IPS-NIHi7 (cell line): ENCODE data around the gene AGK.
A peak's percentile ranks its signal among the peaks of the same experiment; 100 is the strongest.

ENCODE experiments used
- DNase-seq: peaks from one replicate; pipeline ENCODE4 v3.0.0; 2012; ENCODE audit warnings: mixed read lengths; ENCODE audit errors: extremely low spot score

Gene AGK

GRCh38 chr7:141551094-141551781 lies at the start of gene AGK:
Gene AGK, plus strand, starts transcription at chr7:141551410. Its CDS starts 4,057 bp downstream, at chr7:141555467.
- peak; percentile 91 for DNase-seq

GRCh38 chr7:141501451-141501850 lies 49.8 kb upstream of the AGK start:
- DNase-seq, result no peak

- DNase-seq, result peak; percentile 45
Measured at GRCh38 chr7:141511316-141511675, 39.9 kb upstream of the AGK start.

- DNase-seq, result peak; percentile 52
Measured at GRCh38 chr7:141511676-141512396, 39.4 kb upstream of the AGK start.

- no peak for DNase-seq
Measured at GRCh38 chr7:141512597-141512996, 38.6 kb upstream of the AGK start.

GRCh38 chr7:141513720-141514119 lies 37.5 kb upstream of the AGK start:
- DNase-seq, result no peak

GRCh38 chr7:141515941-141516340 lies 35.3 kb upstream of the AGK start:
- no peak for DNase-seq

- no peak for DNase-seq
Measured at GRCh38 chr7:141519623-141520022, 31.6 kb upstream of the AGK start.

- no peak for DNase-seq
Measured at GRCh38 chr7:141522657-141523342, 28.4 kb upstream of the AGK start.

- no peak for DNase-seq
Measured at GRCh38 chr7:141525973-141526514, 25.2 kb upstream of the AGK start.

- DNase-seq, result no peak
Measured at GRCh38 chr7:141527076-141527475, 24.1 kb upstream of the AGK start.

- no peak for DNase-seq
Measured at GRCh38 chr7:141528399-141528798, 22.8 kb upstream of the AGK start.

- peak; percentile 86 for DNase-seq
Measured at GRCh38 chr7:141533149-141533949, 17.9 kb upstream of the AGK start.

GRCh38 chr7:141534757-141535737 lies 16.2 kb upstream of the AGK start:
- DNase-seq, result no peak

GRCh38 chr7:141537906-141538305 lies 13.3 kb upstream of the AGK start:
- DNase-seq, result no peak

- DNase-seq, result no peak
Measured at GRCh38 chr7:141541375-141541774, 9.8 kb upstream of the AGK start.

- peak; percentile 22 for DNase-seq
Measured at GRCh38 chr7:141544831-141545230, 6.4 kb upstream of the AGK start.

- no peak for DNase-seq
Measured at GRCh38 chr7:141549582-141549981, 1.6 kb upstream of the AGK start.

GRCh38 chr7:141550386-141551093 lies 670 bp upstream of the AGK start:
- peak; percentile 39 for DNase-seq

- no peak for DNase-seq
Measured at GRCh38 chr7:141551782-141552181, 572 bp downstream of the AGK start.
